22Rv1 (cell line): ENCODE measurements around the gene PTPRD.

Source experiments
- CTCF ChIP-seq: fragments of 450-650 bp; IDR thresholded peaks from 2 replicates; pipeline ENCODE4 v1.5.1; 2017; ENCODE audit warnings: mild to moderate bottlenecking
- ZFX ChIP-seq: fragments of 450-650 bp; IDR thresholded peaks from 2 replicates; pipeline ENCODE4 v1.6.1; 2017; ENCODE audit warnings: antibody characterized with exemption, borderline replicate concordance

GRCh38 chr9:8329561-8330283, 2283.1 kb downstream of the PTPRD start:
- TF ChIP-seq ZFX (no peak), CTCF (no peak)
